Endodermal cell (in vitro differentiated cells): ENCODE results near the gene CREG1. TPM values are rescaled to one million over a fixed set of nuclear protein-coding genes. Genes with fewer than 3 reads are reported as not detected.

ENCODE experiments used
- DNase-seq: peaks from one replicate; pipeline ENCODE4 v3.0.0-alpha.2; 2017
- H3K27ac ChIP-seq: 2 replicates; pipeline ENCODE4 v1.5.1; 2013; ENCODE audit warnings: mild to moderate bottlenecking, low read depth, low read length, moderate library complexity
- H3K27me3 ChIP-seq: 2 replicates; pipeline ENCODE4 v1.6.1; 2013; ENCODE audit warnings: mild to moderate bottlenecking, low read length, moderate library complexity; ENCODE audit not compliant: insufficient read depth, control insufficient read depth, poor library complexity, severe bottlenecking
- H3K36me3 ChIP-seq: 2 replicates; pipeline ENCODE4 v1.7.0; 2013; ENCODE audit warnings: mild to moderate bottlenecking, low read length, moderate library complexity; ENCODE audit not compliant: control insufficient read depth, insufficient read depth
- H3K4me1 ChIP-seq: one replicate; pipeline ENCODE4 v1.7.0; 2013; ENCODE audit warnings: low read length; ENCODE audit not compliant: control insufficient read depth, insufficient read depth
- H3K4me3 ChIP-seq: 2 replicates; pipeline ENCODE4 v1.5.1; 2013; ENCODE audit warnings: mild to moderate bottlenecking, low read length, moderate library complexity
- H3K9ac ChIP-seq: 2 replicates; pipeline ENCODE4 v1.6.1; 2013; ENCODE audit warnings: mild to moderate bottlenecking, low read length, moderate library complexity; ENCODE audit not compliant: poor library complexity, severe bottlenecking; ENCODE audit errors: extremely low read depth
- H3K9me3 ChIP-seq: 2 replicates; pipeline ENCODE4 v1.6.1; 2013; ENCODE audit warnings: mild to moderate bottlenecking, low read length, moderate library complexity; ENCODE audit not compliant: control insufficient read depth
- H3K27ac Mint-ChIP-seq: 2 replicates; pipeline ENCODE4 v1.8.0; 2020; ENCODE audit warnings: mixed read lengths
- H3K27me3 Mint-ChIP-seq: 2 replicates; pipeline ENCODE4 v1.8.0; 2021; ENCODE audit warnings: mild to moderate bottlenecking, mixed read lengths; ENCODE audit not compliant: insufficient read depth
- H3K36me3 Mint-ChIP-seq: 2 replicates; pipeline ENCODE4 v1.8.0; 2020; ENCODE audit warnings: low read depth, mixed read lengths
- H3K4me1 Mint-ChIP-seq: 2 replicates; pipeline ENCODE4 v1.8.0; 2020; ENCODE audit warnings: mixed read lengths
- H3K4me3 Mint-ChIP-seq: 2 replicates; pipeline ENCODE4 v1.8.0; 2020; ENCODE audit warnings: mild to moderate bottlenecking, moderate library complexity, mixed read lengths
- H3K9me3 Mint-ChIP-seq: 2 replicates; pipeline ENCODE4 v1.8.0; 2020; ENCODE audit warnings: mild to moderate bottlenecking, mixed read lengths
- WGBS, 2 experiments: methylation state at CpG; one replicate each; pipeline versions ENCODE4 v1.1.5 to v1.1.7; 2013; ENCODE audit warnings: missing lambda C conversion rate in 2 of 2, mixed read lengths in 1 of 2; ENCODE audit not compliant: insufficient coverage in 1 of 2, insufficient read length in 1 of 2; 5-methylcytosine and 5-hydroxymethylcytosine counted together
- total RNA-seq, 2 donors: library from RNA; stranded (reverse); fragmentation: NEBNext Ultra II Directional in 1 of 2; extraction: Animal tissue kit (Norgen Biotek cat#: 25700) in 1 of 2; gene quantifications; 2 replicates in 1 of 2; 3 replicates in 1 of 2; pipeline ENCODE4 v1.2.1, GENCODE V29; 2021
- TF ChIP-seq, protein P1 (sequence below): fragments of 200-600 bp; sonication (generic); conservative IDR thresholded peaks from 2 replicates; pipeline ENCODE4 v1.5.0; 2021; ENCODE audit warnings: antibody characterized with exemption, mild to moderate bottlenecking

The CREG1 gene
- total RNA-seq, 2 donors from 2014 or later, result 19.0 to 19.7 TPM

DNA sequence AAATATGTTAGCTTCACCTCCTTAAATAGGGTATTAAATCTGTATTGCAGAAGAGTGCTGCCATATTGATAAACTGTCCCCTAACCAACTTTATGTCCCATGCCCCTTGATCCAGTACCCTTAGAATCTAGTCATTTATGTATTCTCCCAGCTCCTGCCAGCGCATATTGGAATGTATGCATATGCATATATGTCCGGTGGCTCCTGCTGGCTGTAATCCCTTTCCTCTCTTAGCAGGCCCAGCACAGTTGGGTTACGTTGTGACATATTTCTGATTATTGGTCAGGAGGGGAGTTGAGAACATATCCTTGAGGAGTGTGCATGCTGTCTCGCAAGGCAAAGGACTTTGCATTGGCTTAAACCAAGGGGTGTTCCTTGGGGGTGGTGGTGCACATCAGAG lies 29.2 kb upstream of the CREG1 start:
- no peak overlapping the region for H3K4me3 ChIP-seq
- H3K36me3 ChIP-seq, result no peaks in the 10 kb centered on the region
- no peaks in the 10 kb centered on the region for H3K9me3 ChIP-seq
- no peaks in the 10 kb centered on the region for H3K36me3 Mint-ChIP-seq
- TF ChIP-seq, protein P1, sequence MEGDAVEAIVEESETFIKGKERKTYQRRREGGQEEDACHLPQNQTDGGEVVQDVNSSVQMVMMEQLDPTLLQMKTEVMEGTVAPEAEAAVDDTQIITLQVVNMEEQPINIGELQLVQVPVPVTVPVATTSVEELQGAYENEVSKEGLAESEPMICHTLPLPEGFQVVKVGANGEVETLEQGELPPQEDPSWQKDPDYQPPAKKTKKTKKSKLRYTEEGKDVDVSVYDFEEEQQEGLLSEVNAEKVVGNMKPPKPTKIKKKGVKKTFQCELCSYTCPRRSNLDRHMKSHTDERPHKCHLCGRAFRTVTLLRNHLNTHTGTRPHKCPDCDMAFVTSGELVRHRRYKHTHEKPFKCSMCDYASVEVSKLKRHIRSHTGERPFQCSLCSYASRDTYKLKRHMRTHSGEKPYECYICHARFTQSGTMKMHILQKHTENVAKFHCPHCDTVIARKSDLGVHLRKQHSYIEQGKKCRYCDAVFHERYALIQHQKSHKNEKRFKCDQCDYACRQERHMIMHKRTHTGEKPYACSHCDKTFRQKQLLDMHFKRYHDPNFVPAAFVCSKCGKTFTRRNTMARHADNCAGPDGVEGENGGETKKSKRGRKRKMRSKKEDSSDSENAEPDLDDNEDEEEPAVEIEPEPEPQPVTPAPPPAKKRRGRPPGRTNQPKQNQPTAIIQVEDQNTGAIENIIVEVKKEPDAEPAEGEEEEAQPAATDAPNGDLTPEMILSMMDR, result no peak
- 91 to 96% methylated on average over 3 to 4 of the region's 4 CpGs for WGBS, 2 experiments
- peaks cover 4% of the 10 kb centered on the region for H3K27me3 Mint-ChIP-seq
- H3K9ac ChIP-seq, result no peak overlapping the region
- no peak overlapping the region for H3K27ac ChIP-seq
- no peak overlapping the region for H3K27ac Mint-ChIP-seq
- no peak for DNase-seq
- H3K27me3 ChIP-seq, result no peaks in the 10 kb centered on the region
- H3K4me1 ChIP-seq, result no peaks in the 10 kb centered on the region
- H3K4me1 Mint-ChIP-seq, result no peaks in the 10 kb centered on the region
- H3K9me3 Mint-ChIP-seq, result no peaks in the 10 kb centered on the region
- no peak overlapping the region for H3K4me3 Mint-ChIP-seq

DNA sequence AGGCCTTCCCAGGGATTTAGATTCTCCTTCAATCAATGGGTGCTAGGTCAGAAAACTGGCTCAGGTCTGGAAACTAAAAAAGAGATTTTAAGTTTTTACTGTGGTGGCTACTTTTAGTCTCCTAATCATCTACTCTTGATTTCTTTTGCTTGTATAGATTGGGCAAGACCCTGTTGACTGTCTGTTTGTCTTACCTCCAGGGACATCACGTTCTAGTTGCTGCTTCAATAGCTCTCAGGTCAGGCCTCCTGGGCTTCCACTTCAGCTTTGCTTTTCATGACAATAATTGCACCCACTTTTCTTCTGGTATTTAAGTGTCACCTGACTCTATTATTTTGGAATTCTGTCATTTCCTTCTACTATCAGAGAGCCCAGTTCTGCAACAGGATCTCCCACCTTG lies 28.5 kb upstream of the CREG1 start:
- Mint-ChIP-seq H3K27ac (no peak overlapping the region), H3K9me3 (no peaks in the 10 kb centered on the region), H3K4me1 (no peaks in the 10 kb centered on the region), H3K4me3 (no peak overlapping the region), H3K27me3 (peaks cover 4% of the 10 kb centered on the region), H3K36me3 (no peaks in the 10 kb centered on the region)
- no peak overlapping the region for H3K9ac ChIP-seq
- no peaks in the 10 kb centered on the region for H3K4me1 ChIP-seq
- no peaks in the 10 kb centered on the region for H3K27me3 ChIP-seq
- WGBS, 2 experiments, result 89 to 91% methylated on average over 1 of the region's 1 CpG
- no peak overlapping the region for H3K4me3 ChIP-seq
- H3K36me3 ChIP-seq, result no peaks in the 10 kb centered on the region
- H3K9me3 ChIP-seq, result no peaks in the 10 kb centered on the region
- no peak for DNase-seq
- H3K27ac ChIP-seq, result no peak overlapping the region
- TF ChIP-seq, protein P1, result no peak

DNA sequence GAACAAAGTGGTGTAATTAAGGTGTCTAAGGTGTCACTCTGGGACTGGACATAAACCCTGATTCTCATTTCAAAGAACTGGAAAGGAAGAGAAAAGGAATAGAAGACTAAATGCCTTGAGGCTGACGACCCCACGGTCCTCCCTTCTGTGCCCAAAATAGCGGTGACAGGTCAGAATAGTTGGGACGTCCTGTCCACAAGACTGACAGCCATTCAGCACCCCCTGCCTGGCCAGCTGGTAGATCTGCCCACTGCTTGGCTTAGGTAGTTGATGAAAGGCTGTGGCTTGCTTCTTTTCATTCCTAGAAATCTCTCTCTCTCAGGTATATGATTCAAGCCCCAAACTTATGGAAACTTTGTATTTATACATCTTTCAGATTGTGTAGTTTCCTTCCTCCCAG lies 26.4 kb upstream of the CREG1 start:
- H3K4me1 Mint-ChIP-seq, result no peaks in the 10 kb centered on the region
- no peaks in the 10 kb centered on the region for H3K36me3 Mint-ChIP-seq

More for the DNA sequence above, 26.4 kb upstream of the CREG1 start:
- Mint-ChIP-seq H3K27ac (no peak overlapping the region), H3K4me3 (no peak overlapping the region), H3K9me3 (peaks cover under 1% of the 10 kb centered on the region), H3K27me3 (peaks cover 6% of the 10 kb centered on the region)
- Histone ChIP-seq H3K36me3 (no peaks in the 10 kb centered on the region), H3K9ac (no peak overlapping the region), H3K27ac (no peak overlapping the region), H3K4me3 (no peak overlapping the region), H3K9me3 (no peaks in the 10 kb centered on the region), H3K27me3 (no peaks in the 10 kb centered on the region), H3K4me1 (no peaks in the 10 kb centered on the region)
- TF ChIP-seq, protein P1, result no peak
- no peak for DNase-seq
- WGBS, 2 experiments, result 90% methylated on average over 4 of the region's 4 CpGs; no CpG with 5 or more reads in 1 of the 2 experiments
